NCI-H146 (cell line): ENCODE measurements around the gene CFAP97D1.

Source experiments
- DNase-seq: peaks from one replicate; lab custom pipeline; 2025; lab: John Stamatoyannopoulos, UW

CFAP97D1 gene

GRCh38 chr17:43780135-43780534 lies at the start of gene CFAP97D1:
Gene CFAP97D1 (plus strand): TSS chr17:43780435. CDS start chr17:43780463, 28 bp downstream.
- no peak for DNase-seq

- no peak for DNase-seq
These were observed 47.3 kb upstream of the CFAP97D1 start for GRCh38 chr17:43732958-43733357.

- DNase-seq: no peak
These were observed 46.3 kb upstream of the CFAP97D1 start for GRCh38 chr17:43733956-43734355.

- DNase-seq: no peak
These were observed 45.9 kb upstream of the CFAP97D1 start for GRCh38 chr17:43734376-43734775.

GRCh38 chr17:43736389-43736788 lies 43.8 kb upstream of the CFAP97D1 start:
- no peak for DNase-seq

GRCh38 chr17:43737722-43738121 lies 42.5 kb upstream of the CFAP97D1 start:
- no peak for DNase-seq

GRCh38 chr17:43740541-43740940 lies 39.7 kb upstream of the CFAP97D1 start:
- no peak for DNase-seq

- no peak for DNase-seq
These were observed 38.6 kb upstream of the CFAP97D1 start for GRCh38 chr17:43741636-43742035.

GRCh38 chr17:43745541-43745940 lies 34.7 kb upstream of the CFAP97D1 start:
- no peak for DNase-seq

GRCh38 chr17:43750153-43750552 lies 30.1 kb upstream of the CFAP97D1 start:
- no peak for DNase-seq

- DNase-seq: no peak
These were observed 26.6 kb upstream of the CFAP97D1 start for GRCh38 chr17:43753493-43754129.

- DNase-seq: no peak
These were observed 25.3 kb upstream of the CFAP97D1 start for GRCh38 chr17:43754947-43755346.

GRCh38 chr17:43755389-43755875 lies 24.8 kb upstream of the CFAP97D1 start:
- DNase-seq: peak; percentile 65

GRCh38 chr17:43756201-43756600 lies 24.0 kb upstream of the CFAP97D1 start:
- no peak for DNase-seq

GRCh38 chr17:43757171-43757660 lies 23.0 kb upstream of the CFAP97D1 start:
- DNase-seq: no peak

- DNase-seq: no peak
These were observed 22.1 kb upstream of the CFAP97D1 start for GRCh38 chr17:43758086-43758485.

GRCh38 chr17:43758497-43759174 lies 21.6 kb upstream of the CFAP97D1 start, which contains the start of gene SOST:
Gene SOST (minus strand): TSS chr17:43758791. CDS start chr17:43758741, 50 bp downstream.
- DNase-seq: no peak

GRCh38 chr17:43759836-43760235 lies 20.4 kb upstream of the CFAP97D1 start:
- DNase-seq: no peak

GRCh38 chr17:43760254-43760852 lies 19.9 kb upstream of the CFAP97D1 start:
- DNase-seq: peak; percentile 88

- DNase-seq: peak; percentile 9
These were observed 13.7 kb upstream of the CFAP97D1 start for GRCh38 chr17:43766413-43767052.

GRCh38 chr17:43767053-43767712 lies 13.1 kb upstream of the CFAP97D1 start:
- DNase-seq: no peak

GRCh38 chr17:43767713-43768059 lies 12.5 kb upstream of the CFAP97D1 start:
- DNase-seq: no peak
